ENCODE data around the gene GBP4. TPM values are rescaled to one million over a fixed set of nuclear protein-coding genes. Genes with fewer than 3 reads are reported as not detected.
A peak's percentile ranks its signal among the peaks of the same experiment; 100 is the strongest.

The GBP4 gene
- total and polyA plus RNA-seq, 9 donors: 5.7 to 40.8 (median 9.8) TPM

DNA sequence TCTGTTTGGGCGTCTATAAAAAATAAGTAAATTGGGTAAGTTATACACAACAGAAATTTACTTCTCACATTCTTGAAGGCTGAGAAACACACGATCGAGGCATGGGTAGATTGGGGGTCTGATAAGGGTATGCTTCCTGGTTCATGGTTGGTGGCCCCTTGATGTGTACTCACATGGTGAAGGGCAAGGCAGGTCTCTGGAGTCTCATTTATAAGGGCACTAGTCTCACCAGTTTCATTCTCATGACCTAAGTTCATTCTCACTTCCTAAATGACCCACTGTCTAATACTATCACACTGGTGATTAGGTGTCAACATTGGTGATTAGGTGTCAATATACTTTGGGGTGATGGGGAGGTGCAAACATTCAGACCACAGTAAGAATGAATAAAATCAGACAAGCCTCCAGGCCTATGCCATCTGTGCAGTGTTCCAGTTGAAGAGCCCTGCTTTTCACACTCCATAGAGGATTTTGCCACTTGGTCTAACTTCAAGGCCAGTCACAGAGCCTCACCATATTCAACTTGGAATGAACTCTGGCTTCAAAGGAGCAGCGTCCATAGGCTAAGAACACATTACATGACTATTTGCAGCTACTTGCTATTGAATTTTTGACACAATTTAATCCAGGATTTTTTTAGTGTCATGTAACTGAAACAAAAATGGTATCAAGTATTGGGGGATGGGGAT, 2.5 kb upstream of the GBP4 start:
- Histone ChIP-seq H3K9me3 (peaks cover 0 to 5% of the 10 kb centered on the region in 2 donors), H3K4me1 (ENCODE audit: insufficient read depth) (peaks cover 7% of the 10 kb centered on the region), H3K27ac (peak overlapping the region in 1 of 2 donors; percentile 82), H3K4me3 (no peak overlapping the region), H3K36me3 (no peaks in the 10 kb centered on the region), H3K27me3 (no peaks in the 10 kb centered on the region)
- intact Hi-C loops (cut with DNase I): no loop called here
- 66 to 75% (median 71%) methylated on average over 4 of the region's 4 CpGs for WGBS, 3 donors
- no peak for TF ChIP-seq POLR2A (IDR thresholded peaks at IDR 0.05)
- no peak for TF ChIP-seq EP300 (IDR thresholded peaks at IDR 0.05)
- TF ChIP-seq, protein P1, sequence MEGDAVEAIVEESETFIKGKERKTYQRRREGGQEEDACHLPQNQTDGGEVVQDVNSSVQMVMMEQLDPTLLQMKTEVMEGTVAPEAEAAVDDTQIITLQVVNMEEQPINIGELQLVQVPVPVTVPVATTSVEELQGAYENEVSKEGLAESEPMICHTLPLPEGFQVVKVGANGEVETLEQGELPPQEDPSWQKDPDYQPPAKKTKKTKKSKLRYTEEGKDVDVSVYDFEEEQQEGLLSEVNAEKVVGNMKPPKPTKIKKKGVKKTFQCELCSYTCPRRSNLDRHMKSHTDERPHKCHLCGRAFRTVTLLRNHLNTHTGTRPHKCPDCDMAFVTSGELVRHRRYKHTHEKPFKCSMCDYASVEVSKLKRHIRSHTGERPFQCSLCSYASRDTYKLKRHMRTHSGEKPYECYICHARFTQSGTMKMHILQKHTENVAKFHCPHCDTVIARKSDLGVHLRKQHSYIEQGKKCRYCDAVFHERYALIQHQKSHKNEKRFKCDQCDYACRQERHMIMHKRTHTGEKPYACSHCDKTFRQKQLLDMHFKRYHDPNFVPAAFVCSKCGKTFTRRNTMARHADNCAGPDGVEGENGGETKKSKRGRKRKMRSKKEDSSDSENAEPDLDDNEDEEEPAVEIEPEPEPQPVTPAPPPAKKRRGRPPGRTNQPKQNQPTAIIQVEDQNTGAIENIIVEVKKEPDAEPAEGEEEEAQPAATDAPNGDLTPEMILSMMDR (IDR thresholded peaks at IDR 0.05): no peak
- no peak for DNase-seq

DNA sequence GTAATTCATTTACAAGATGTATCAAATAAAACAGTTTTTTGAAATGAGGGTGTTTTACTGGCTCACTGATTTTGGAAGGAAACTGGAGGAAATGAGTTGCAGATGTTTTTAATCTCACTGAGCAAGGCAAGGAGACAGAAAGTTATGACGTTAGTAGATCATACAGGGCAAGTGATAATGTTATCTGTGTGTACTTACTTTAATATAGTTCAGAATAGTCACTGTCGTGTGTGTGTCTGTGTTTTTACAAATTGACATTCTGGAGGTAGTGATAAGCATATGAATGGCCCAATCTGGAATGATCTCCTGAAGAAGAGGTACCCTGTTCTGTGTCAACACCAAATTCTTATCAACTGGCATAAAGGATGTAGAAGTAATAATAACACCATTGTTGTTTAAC, 1.9 kb upstream of the GBP4 start:
- no peaks in the 10 kb centered on the region for H3K27me3 ChIP-seq
- H3K4me1 ChIP-seq (ENCODE audit: insufficient read depth): peaks cover 7% of the 10 kb centered on the region
- no peak overlapping the region for H3K4me3 ChIP-seq
- WGBS, 3 donors: 0 to 3% (median 0%) methylated on average over 2 of the region's 2 CpGs
- intact Hi-C loops (cut with DNase I): no loop called here
- no peaks in the 10 kb centered on the region for H3K36me3 ChIP-seq
- DNase-seq: no peak
- TF ChIP-seq, protein P1 (IDR thresholded peaks at IDR 0.05): no peak
- TF ChIP-seq EP300 (IDR thresholded peaks at IDR 0.05): no peak
- no peak for TF ChIP-seq POLR2A (IDR thresholded peaks at IDR 0.05)
- H3K27ac ChIP-seq: peak overlapping the region in 1 of 2 donors; percentile 82
- H3K9me3 ChIP-seq: peaks cover 0 to 5% of the 10 kb centered on the region in 2 donors

DNA sequence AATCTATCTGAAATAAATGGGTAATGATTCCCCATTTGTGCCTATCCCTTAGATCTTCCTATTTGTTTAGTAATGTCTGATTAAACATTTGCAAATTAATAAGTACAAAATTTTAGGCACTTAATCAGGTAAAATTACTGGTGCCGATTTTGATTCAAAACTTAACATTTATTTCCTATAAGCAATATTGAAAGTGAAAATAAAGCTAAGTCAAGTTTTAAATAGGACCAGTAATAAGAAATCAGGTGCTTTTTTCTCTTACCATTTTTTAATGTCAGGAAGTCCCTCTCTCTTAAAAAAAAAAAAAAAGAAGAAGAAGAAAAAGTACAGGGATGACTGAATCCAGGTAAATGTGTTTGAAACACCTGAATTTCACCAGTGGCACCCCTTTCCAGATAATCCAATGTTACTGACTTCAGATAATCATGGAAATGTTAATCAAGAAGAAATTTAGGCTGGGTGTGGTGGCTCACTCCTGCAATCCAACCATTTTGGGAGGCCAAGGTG, 836 bp upstream of the GBP4 start:
- Histone ChIP-seq H3K27ac (peak overlapping the region in 1 of 2 donors; percentile 82), H3K9me3 (no peaks in the 10 kb centered on the region), H3K36me3 (no peaks in the 10 kb centered on the region), H3K27me3 (no peaks in the 10 kb centered on the region), H3K4me1 (ENCODE audit: insufficient read depth) (peaks cover 7% of the 10 kb centered on the region), H3K4me3 (peak overlapping the region; percentile 42)
- intact Hi-C loops (cut with DNase I): loop anchor here in 1 of 4 donors (10.0 kb wide), 1 partner anchor 75 kb away; the partner anchor contains the start of gene GBP5
- no peak for DNase-seq
- TF ChIP-seq EP300 (IDR thresholded peaks at IDR 0.05) (no peak), POLR2A (IDR thresholded peaks at IDR 0.05) (no peak)
- TF ChIP-seq, protein P1 (IDR thresholded peaks at IDR 0.05): no peak
- WGBS, 3 donors: 6 to 39% (median 18%) methylated on average over 1 of the region's 1 CpG

DNA sequence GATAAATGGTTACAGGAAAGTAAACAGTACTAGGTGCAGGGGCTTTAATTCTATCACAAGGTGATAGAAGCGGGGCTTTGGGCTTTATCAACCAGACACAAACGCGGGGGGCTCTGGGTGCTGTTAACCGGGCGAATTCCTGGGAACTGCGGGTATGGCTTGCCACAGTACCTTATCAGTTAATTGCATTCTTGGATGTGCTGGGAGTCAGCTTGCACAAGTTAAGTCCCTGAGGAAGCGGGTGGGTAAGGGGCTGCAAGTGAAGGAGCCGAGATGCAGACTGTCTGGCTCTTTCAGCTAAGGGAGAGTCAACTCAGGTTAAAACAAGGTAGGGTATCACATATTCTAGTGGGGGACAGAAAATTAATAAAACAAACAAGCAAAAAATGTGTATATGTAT, 661 bp downstream of the GBP4 start:
- intact Hi-C loops (cut with DNase I): loop anchor here in 1 of 4 donors (10.0 kb wide), 1 partner anchor 77 kb away; the partner anchor contains the start of gene GBP5
- 0 to 22% (median 8%) methylated on average over 8 of the region's 8 CpGs for WGBS, 3 donors
- Histone ChIP-seq H3K4me3 (peak overlapping the region; percentile 42), H3K36me3 (no peaks in the 10 kb centered on the region), H3K27me3 (no peaks in the 10 kb centered on the region), H3K27ac (peak overlapping the region; percentile 60 to 82), H3K9me3 (no peaks in the 10 kb centered on the region), H3K4me1 (ENCODE audit: insufficient read depth) (peaks cover 7% of the 10 kb centered on the region)
- TF ChIP-seq, protein P1 (IDR thresholded peaks at IDR 0.05): no peak
- no peak for TF ChIP-seq POLR2A (IDR thresholded peaks at IDR 0.05)
- TF ChIP-seq EP300 (IDR thresholded peaks at IDR 0.05): no peak
- peak in 2 of 5 donors; percentile 12 to 28 for DNase-seq
